Amniotic stem cell (primary cell): ENCODE measurements around the gene HIPK1.
"Not testable (repeated sequence)": the region's sequence is repeated elsewhere in the genome, so short reads cannot be mapped to it uniquely, and the experiment has no call there.

Experiments
- DNase-seq: peaks from one replicate; lab custom pipeline; 2025; lab: John Stamatoyannopoulos, UW

Gene HIPK1

GRCh38 chr1:113982949-113983348, 53.8 kb downstream of the HIPK1 start:
- DNase-seq, result no peak

GRCh38 chr1:113983391-113983790, 54.3 kb downstream of the HIPK1 start:
- no peak for DNase-seq

GRCh38 chr1:113983826-113984225, 54.7 kb downstream of the HIPK1 start:
- DNase-seq, result no peak

GRCh38 chr1:113984710-113985109, 55.6 kb downstream of the HIPK1 start:
- DNase-seq, result no peak

- no peak for DNase-seq
Measured at GRCh38 chr1:113986802-113987201, 57.7 kb downstream of the HIPK1 start.

GRCh38 chr1:113987259-113987658, 58.1 kb downstream of the HIPK1 start:
- no peak for DNase-seq

GRCh38 chr1:113990530-113990929, 61.4 kb downstream of the HIPK1 start:
- DNase-seq, result no peak

GRCh38 chr1:113990961-113991360, 61.8 kb downstream of the HIPK1 start:
- DNase-seq, result no peak

GRCh38 chr1:113991467-113991997, 62.4 kb downstream of the HIPK1 start:
- DNase-seq, result no peak

GRCh38 chr1:113993072-113993471, 63.9 kb downstream of the HIPK1 start:
- no peak for DNase-seq

GRCh38 chr1:113993766-113994165, 64.6 kb downstream of the HIPK1 start:
- DNase-seq, result no peak

- no peak for DNase-seq
Measured at GRCh38 chr1:113995382-113995781, 66.3 kb downstream of the HIPK1 start.

GRCh38 chr1:113998361-113998760, 69.2 kb downstream of the HIPK1 start:
- no peak for DNase-seq

GRCh38 chr1:113999233-113999632, 70.1 kb downstream of the HIPK1 start:
- DNase-seq, result no peak

- no peak for DNase-seq
Measured at GRCh38 chr1:113999799-114000198, 70.7 kb downstream of the HIPK1 start.

GRCh38 chr1:114000406-114000805, 71.3 kb downstream of the HIPK1 start:
- DNase-seq, result no peak

GRCh38 chr1:114002492-114003239, 73.5 kb downstream of the HIPK1 start:
- no peak for DNase-seq

GRCh38 chr1:114003431-114003830, 74.3 kb downstream of the HIPK1 start:
- no peak for DNase-seq

- DNase-seq, result not testable (repeated sequence)
Measured at GRCh38 chr1:114006825-114007224, 77.7 kb downstream of the HIPK1 start.

GRCh38 chr1:114008480-114008941, 79.4 kb downstream of the HIPK1 start:
- no peak for DNase-seq

GRCh38 chr1:114008993-114009392, 79.9 kb downstream of the HIPK1 start:
- DNase-seq, result no peak

GRCh38 chr1:114009393-114009792, 80.3 kb downstream of the HIPK1 start:
- DNase-seq, result no peak

GRCh38 chr1:114010433-114011184, 81.5 kb downstream of the HIPK1 start:
- DNase-seq, result no peak
